ENCODE results near the gene ALDH4A1.

GRCh38 chr1:18944810-18945209 lies 42.5 kb upstream of the ALDH4A1 start:
- TF ChIP-seq EZH2 (IDR thresholded peaks at IDR 0.05; ENCODE audit: insufficient read depth, low read length), result no peak
- TF ChIP-seq, protein P1, sequence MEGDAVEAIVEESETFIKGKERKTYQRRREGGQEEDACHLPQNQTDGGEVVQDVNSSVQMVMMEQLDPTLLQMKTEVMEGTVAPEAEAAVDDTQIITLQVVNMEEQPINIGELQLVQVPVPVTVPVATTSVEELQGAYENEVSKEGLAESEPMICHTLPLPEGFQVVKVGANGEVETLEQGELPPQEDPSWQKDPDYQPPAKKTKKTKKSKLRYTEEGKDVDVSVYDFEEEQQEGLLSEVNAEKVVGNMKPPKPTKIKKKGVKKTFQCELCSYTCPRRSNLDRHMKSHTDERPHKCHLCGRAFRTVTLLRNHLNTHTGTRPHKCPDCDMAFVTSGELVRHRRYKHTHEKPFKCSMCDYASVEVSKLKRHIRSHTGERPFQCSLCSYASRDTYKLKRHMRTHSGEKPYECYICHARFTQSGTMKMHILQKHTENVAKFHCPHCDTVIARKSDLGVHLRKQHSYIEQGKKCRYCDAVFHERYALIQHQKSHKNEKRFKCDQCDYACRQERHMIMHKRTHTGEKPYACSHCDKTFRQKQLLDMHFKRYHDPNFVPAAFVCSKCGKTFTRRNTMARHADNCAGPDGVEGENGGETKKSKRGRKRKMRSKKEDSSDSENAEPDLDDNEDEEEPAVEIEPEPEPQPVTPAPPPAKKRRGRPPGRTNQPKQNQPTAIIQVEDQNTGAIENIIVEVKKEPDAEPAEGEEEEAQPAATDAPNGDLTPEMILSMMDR (IDR thresholded peaks at IDR 0.05; ENCODE audit: insufficient read depth, low read depth, low read length), result no peak

Measured in astrocyte (in vitro differentiated cells and primary cell).